PC-3 (cell line): ENCODE data around the gene DEPP1. TPM values are rescaled to one million over a fixed set of nuclear protein-coding genes. Genes with fewer than 3 reads are reported as not detected.

Source experiments
- ATAC-seq: fragments of 200-7000 bp; cut with Tn5 transposase; 2 replicates; pipeline ENCODE4 v1.9.1; 2020; ENCODE audit warnings: mild to moderate bottlenecking, moderate library complexity
- BruUV-seq: library from RNA; stranded (reverse); fragments of 400-500 nt; replicated peaks from 2 replicates; lab custom pipeline; 2021; lab: Mats Ljungman, UMichigan
- CTCF ChIA-PET: fragments of 300-600 bp; sonication (Branson Sonifier 250); formaldehyde crosslinking; loops from one replicate; lab custom pipeline; 2022; ENCODE audit warnings: antibody characterized with exemption; lab: Charles Lee
- POLR2A ChIA-PET: fragments of 300-600 bp; sonication (Branson Sonifier 250); formaldehyde crosslinking; loops from one replicate; lab custom pipeline; 2022; ENCODE audit warnings: antibody characterized with exemption; ENCODE audit not compliant: unreplicated experiment; lab: Charles Lee
- DNase-seq: peaks from one replicate; pipeline ENCODE4 v3.0.0-alpha.2; 2015
- H2AFZ ChIP-seq: fragments of 300-600 bp; sonication (generic); 2 replicates; pipeline ENCODE4 v1.6.0; 2016; ENCODE audit warnings: antibody characterized with exemption, low read length
- H3F3A ChIP-seq: fragments of 300-600 bp; sonication (generic); one replicate; pipeline ENCODE4 v1.6.0; 2017; ENCODE audit warnings: antibody characterized with exemption, low read length, control low read depth, mild to moderate bottlenecking; ENCODE audit not compliant: unreplicated experiment
- H3K27ac ChIP-seq: fragments of 300-600 bp; sonication (generic); 2 replicates; pipeline ENCODE4 v1.5.1; 2016; ENCODE audit warnings: mild to moderate bottlenecking, low read length
- H3K27me3 ChIP-seq: fragments of 300-600 bp; sonication (generic); 2 replicates; pipeline ENCODE4 v1.6.1; 2016; ENCODE audit warnings: low read length, mixed read lengths
- H3K36me3 ChIP-seq: fragments of 300-600 bp; sonication (generic); 2 replicates; pipeline ENCODE4 v1.6.1; 2016; ENCODE audit warnings: low read depth, mixed run types, low read length, mixed read lengths
- H3K4me1 ChIP-seq: fragments of 300-600 bp; sonication (generic); 2 replicates; pipeline ENCODE4 v1.5.1; 2016; ENCODE audit warnings: low read length; ENCODE audit not compliant: insufficient read depth
- H3K4me2 ChIP-seq: fragments of 300-600 bp; sonication (generic); 2 replicates; pipeline ENCODE4 v1.6.0; 2016; ENCODE audit warnings: low read length
- H3K4me3 ChIP-seq: fragments of 300-600 bp; sonication (generic); 2 replicates; pipeline ENCODE4 v1.5.1; 2016; ENCODE audit warnings: mild to moderate bottlenecking, low read length, mixed read lengths
- H3K79me2 ChIP-seq: fragments of 300-600 bp; sonication (generic); 2 replicates; pipeline ENCODE4 v1.6.1; 2017; ENCODE audit warnings: low read length, mixed read lengths
- H3K9ac ChIP-seq: fragments of 300-600 bp; sonication (generic); 2 replicates; pipeline ENCODE4 v1.6.0; 2016; ENCODE audit warnings: mild to moderate bottlenecking, low read length
- H3K9me2 ChIP-seq: fragments of 300-600 bp; sonication (generic); replicated peaks from 2 replicates; pipeline ENCODE4 v1.6.1; 2016; ENCODE audit warnings: mixed run types, low read length, mixed read lengths
- H3K9me3 ChIP-seq: fragments of 300-600 bp; sonication (generic); 2 replicates; pipeline ENCODE4 v1.6.1; 2016; ENCODE audit warnings: low read length, mixed read lengths
- H4K20me1 ChIP-seq: fragments of 300-600 bp; sonication (generic); 2 replicates; pipeline ENCODE4 v1.6.1; 2016; ENCODE audit warnings: low read length, mixed read lengths
- CTCF ChIP-seq: fragments of 300-600 bp; sonication (generic); conservative IDR thresholded peaks from 2 replicates; pipeline ENCODE4 v1.5.1; 2017; ENCODE audit warnings: antibody characterized with exemption, low read depth, mild to moderate bottlenecking, low read length
- EZH2 ChIP-seq: fragments of 300-600 bp; sonication (generic); IDR thresholded peaks from one replicate; pipeline ENCODE4 v1.6.1; 2017; ENCODE audit warnings: antibody characterized with exemption, mild to moderate bottlenecking, low read length; ENCODE audit not compliant: unreplicated experiment
- EZH2phosphoT487 ChIP-seq: fragments of 300-600 bp; sonication (generic); IDR thresholded peaks from 2 replicates; pipeline ENCODE4 v1.6.1; 2018; ENCODE audit warnings: mild to moderate bottlenecking, antibody characterized with exemption, low read length, borderline replicate concordance
- intact Hi-C: fragments of 100-400 bp; cut with micrococcal nuclease; formaldehyde crosslinking; loops from 2 replicates; pipeline ENCODE4 v1.9.0; 2023
- total RNA-seq: library from RNA; depleted of rRNA; stranded (reverse); fragments of >200 nt; gene quantifications from 2 replicates; pipeline ENCODE4 v1.2.3, GENCODE V29; 2014

DEPP1 gene
- total RNA-seq, 1 experiment from 2014 or later, result 9.0 TPM

- Histone ChIP-seq H3K9me3 (no peaks in the 10 kb centered on the region), H3K4me1 (peaks cover 19% of the 10 kb centered on the region), H2AFZ (no peak overlapping the region), H3K36me3 (peaks cover 6% of the 10 kb centered on the region; the same call in 1 of the 2 replicates), H3K9ac (no peak overlapping the region), H3K4me3 (no peak overlapping the region), H3K4me2 (no peak overlapping the region), H3K9me2 (no peaks in the 10 kb centered on the region), H3K79me2 (peaks cover 17% of the 10 kb centered on the region), H4K20me1 (peaks cover 6% of the 10 kb centered on the region; the same call in 1 of the 2 replicates), H3K27ac (no peak overlapping the region), H3F3A (no peaks in the 10 kb centered on the region), H3K27me3 (no peaks in the 10 kb centered on the region)
- intact Hi-C loops, result no loop called here
- DNase-seq, result no peak
- ATAC-seq, result no peak
- ChIA-PET CTCF (no interaction called here), POLR2A (no interaction called here)
- no peak for TF ChIP-seq EZH2
- no peak for TF ChIP-seq CTCF
- no peak for TF ChIP-seq EZH2phosphoT487
- no TSS peak for BruUV-seq
Measured at GRCh38 chr10:44998146-44998631, 19.6 kb upstream of the DEPP1 start.

GRCh38 chr10:44997105-44997748, 18.6 kb upstream of the DEPP1 start:
- TF ChIP-seq CTCF (no peak), EZH2 (no peak), EZH2phosphoT487 (no peak)
- H3K4me3 ChIP-seq, result no peak overlapping the region
- H3K4me2 ChIP-seq, result no peak overlapping the region
- H2AFZ ChIP-seq, result no peak overlapping the region
- H3F3A ChIP-seq, result no peaks in the 10 kb centered on the region
- H4K20me1 ChIP-seq, result no peaks in the 10 kb centered on the region
- H3K9me2 ChIP-seq, result no peaks in the 10 kb centered on the region
- no peaks in the 10 kb centered on the region for H3K36me3 ChIP-seq
- H3K4me1 ChIP-seq, result peaks cover 12% of the 10 kb centered on the region
- no peak for ATAC-seq
- no peak overlapping the region for H3K9ac ChIP-seq
- peaks cover 7% of the 10 kb centered on the region for H3K79me2 ChIP-seq
- intact Hi-C loops, result no loop called here
- no peaks in the 10 kb centered on the region for H3K9me3 ChIP-seq
- no peaks in the 10 kb centered on the region for H3K27me3 ChIP-seq
- H3K27ac ChIP-seq, result no peak overlapping the region
- BruUV-seq, result no TSS peak
- DNase-seq, result no peak
- CTCF ChIA-PET, result no interaction called here
- POLR2A ChIA-PET, result no interaction called here
